Neural cell (in vitro differentiated cells): ENCODE results near the gene LMO7. TPM values are rescaled to one million over a fixed set of nuclear protein-coding genes. Genes with fewer than 3 reads are reported as not detected.

Experiments
- H2AFZ ChIP-seq: fragments of 200-600, 300-800 bp; sonication (generic), shearing (Covaris generic); 2 replicates; pipeline ENCODE4 v1.6.0; 2014; ENCODE audit warnings: low read depth, mild to moderate bottlenecking, antibody characterized with exemption, low read length, moderate library complexity
- H3F3A ChIP-seq: fragments of 200-600 bp; shearing (Covaris generic); 2 replicates; pipeline ENCODE4 v1.6.1; 2016; ENCODE audit warnings: mild to moderate bottlenecking, moderate library complexity, mixed read lengths, antibody characterized with exemption, low read length; ENCODE audit not compliant: insufficient read depth, poor library complexity, severe bottlenecking
- H3K27ac ChIP-seq: fragments of 200-600, 300-800 bp; sonication (generic), shearing (Covaris generic); 2 replicates; pipeline ENCODE4 v1.5.1; 2014; ENCODE audit warnings: mild to moderate bottlenecking, low read length, moderate library complexity
- H3K27me3 ChIP-seq: fragments of 300-800, 200-600 bp; sonication (generic), shearing (Covaris generic); 2 replicates; pipeline ENCODE4 v1.6.0; 2014; ENCODE audit warnings: mild to moderate bottlenecking, low read depth, low read length, moderate library complexity; ENCODE audit not compliant: insufficient read depth
- H3K36me3 ChIP-seq: fragments of 300-800, 200-600 bp; sonication (generic), shearing (Covaris generic); 2 replicates; pipeline ENCODE4 v1.5.1; 2014; ENCODE audit warnings: mild to moderate bottlenecking, antibody characterized with exemption, low read length, moderate library complexity; ENCODE audit not compliant: insufficient read depth
- H3K4me2 ChIP-seq: fragments of 300-800, 200-600 bp; sonication (generic), shearing (Covaris generic); 2 replicates; pipeline ENCODE4 v1.6.0; 2014; ENCODE audit warnings: mild to moderate bottlenecking, low read length
- H3K4me3 ChIP-seq: fragments of 300-800, 200-600 bp; sonication (generic), shearing (Covaris generic); 2 replicates; pipeline ENCODE4 v1.5.1; 2014; ENCODE audit warnings: mild to moderate bottlenecking, low read length, moderate library complexity
- H3K79me2 ChIP-seq: fragments of 200-600 bp; shearing (Covaris generic); replicated peaks from 2 replicates; pipeline ENCODE4 v1.6.0; 2014; ENCODE audit warnings: mild to moderate bottlenecking, low read length, moderate library complexity; ENCODE audit not compliant: insufficient read depth
- H3K9ac ChIP-seq: fragments of 300-800, 200-600 bp; sonication (generic), shearing (Covaris generic); 2 replicates; pipeline ENCODE4 v1.6.1; 2016; ENCODE audit warnings: mild to moderate bottlenecking, low read length, mixed read lengths
- H3K9me2 ChIP-seq: fragments of 200-600 bp; shearing (Covaris generic); 2 replicates; pipeline ENCODE4 v1.6.1; 2016; ENCODE audit warnings: mild to moderate bottlenecking, low read length, mixed read lengths; ENCODE audit not compliant: insufficient read depth
- H3K9me3 ChIP-seq: fragments of 200-600, 300-800 bp; sonication (generic), shearing (Covaris generic); 2 replicates; pipeline ENCODE4 v1.6.1; 2016; ENCODE audit warnings: mild to moderate bottlenecking, mixed run types, low read length, moderate library complexity, mixed read lengths
- H4K20me1 ChIP-seq: fragments of 200-600 bp; shearing (Covaris generic); 2 replicates; pipeline ENCODE4 v1.6.1; 2016; ENCODE audit warnings: mild to moderate bottlenecking, mixed run types; ENCODE audit not compliant: insufficient read depth
- EP300 ChIP-seq: fragments of 450-650 bp; conservative IDR thresholded peaks from 2 replicates; pipeline ENCODE4 v1.6.1; 2014; ENCODE audit warnings: antibody characterized with exemption, mild to moderate bottlenecking, moderate library complexity; ENCODE audit not compliant: poor library complexity, severe bottlenecking
- EZH2 ChIP-seq: fragments of 200-600, 300-800 bp; shearing (Covaris generic), sonication (generic); IDR thresholded peaks from 2 replicates; pipeline ENCODE4 v1.6.1; 2014; ENCODE audit warnings: antibody characterized with exemption, low read length, borderline replicate concordance, mild to moderate bottlenecking; ENCODE audit not compliant: insufficient read depth, poor library complexity, severe bottlenecking
- MXI1 ChIP-seq: fragments of 450-650 bp; conservative IDR thresholded peaks from 2 replicates; pipeline ENCODE4 v1.6.1; 2014; ENCODE audit warnings: antibody characterized with exemption, mild to moderate bottlenecking; ENCODE audit not compliant: poor library complexity, severe bottlenecking
- POLR2AphosphoS5 ChIP-seq: IDR thresholded peaks from 2 replicates; pipeline ENCODE4 v1.6.1; 2012
- RAD21 ChIP-seq: fragments of 450-650 bp; conservative IDR thresholded peaks from 2 replicates; pipeline ENCODE4 v1.6.1; 2014; ENCODE audit warnings: antibody characterized with exemption, mild to moderate bottlenecking, moderate library complexity
- SMC3 ChIP-seq: fragments of 450-650 bp; conservative IDR thresholded peaks from 2 replicates; pipeline ENCODE4 v1.6.1; 2014; ENCODE audit warnings: antibody characterized with exemption, mild to moderate bottlenecking, moderate library complexity; ENCODE audit not compliant: poor library complexity
- TAF1 ChIP-seq: IDR thresholded peaks from 2 replicates; pipeline ENCODE4 v1.6.1; 2012; ENCODE audit warnings: low read depth
- polyA plus RNA-seq: library from polyadenylated mRNA; depleted of rRNA; stranded (reverse); fragments of >200 nt; gene quantifications from 2 replicates; pipeline ENCODE4 v1.2.3, GENCODE V29; 2014
- TF ChIP-seq, protein P1 (sequence below): IDR thresholded peaks from 2 replicates; pipeline ENCODE4 v1.6.1; 2012; ENCODE audit warnings: borderline replicate concordance
- TF ChIP-seq, protein P2 (sequence below): fragments of 450-650 bp; IDR thresholded peaks from 2 replicates; pipeline ENCODE4 v1.5.1; 2014; ENCODE audit warnings: antibody characterized with exemption, mild to moderate bottlenecking, moderate library complexity; ENCODE audit not compliant: poor library complexity, severe bottlenecking

The LMO7 gene
- polyA plus RNA-seq, 1 donor from 2014 or later = 14.2 TPM

DNA sequence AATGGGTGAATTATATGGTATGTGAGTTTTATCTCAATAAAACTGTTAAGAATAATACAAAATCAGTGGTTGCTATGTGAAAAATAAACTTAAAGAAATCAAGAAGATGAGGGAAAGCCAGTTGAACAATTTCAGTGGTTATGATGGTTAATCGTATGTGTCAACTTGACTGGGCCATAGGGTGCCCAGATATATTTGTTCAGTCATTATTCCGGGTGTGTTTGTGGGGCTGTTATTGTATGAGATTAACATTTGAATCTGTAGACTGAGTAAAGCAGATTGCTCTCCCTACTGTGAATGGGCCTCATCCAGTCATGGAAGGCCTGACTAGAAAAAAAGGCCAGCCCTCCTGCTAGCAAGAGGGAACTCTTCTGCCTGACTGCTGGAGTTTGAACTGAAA is 109.3 kb downstream of the LMO7 start:
- no peaks in the 10 kb centered on the region for H3K9me3 ChIP-seq
- H4K20me1 ChIP-seq = no peaks in the 10 kb centered on the region
- no peak overlapping the region for H3K4me2 ChIP-seq
- H3K79me2 ChIP-seq = no peaks in the 10 kb centered on the region
- H2AFZ ChIP-seq = no peak overlapping the region
- no peak overlapping the region for H3K9ac ChIP-seq
- no peak overlapping the region for H3K4me3 ChIP-seq
- no peaks in the 10 kb centered on the region for H3K9me2 ChIP-seq
- TF ChIP-seq RAD21 = no peak
- TF ChIP-seq TAF1 = no peak
- TF ChIP-seq, protein P1, sequence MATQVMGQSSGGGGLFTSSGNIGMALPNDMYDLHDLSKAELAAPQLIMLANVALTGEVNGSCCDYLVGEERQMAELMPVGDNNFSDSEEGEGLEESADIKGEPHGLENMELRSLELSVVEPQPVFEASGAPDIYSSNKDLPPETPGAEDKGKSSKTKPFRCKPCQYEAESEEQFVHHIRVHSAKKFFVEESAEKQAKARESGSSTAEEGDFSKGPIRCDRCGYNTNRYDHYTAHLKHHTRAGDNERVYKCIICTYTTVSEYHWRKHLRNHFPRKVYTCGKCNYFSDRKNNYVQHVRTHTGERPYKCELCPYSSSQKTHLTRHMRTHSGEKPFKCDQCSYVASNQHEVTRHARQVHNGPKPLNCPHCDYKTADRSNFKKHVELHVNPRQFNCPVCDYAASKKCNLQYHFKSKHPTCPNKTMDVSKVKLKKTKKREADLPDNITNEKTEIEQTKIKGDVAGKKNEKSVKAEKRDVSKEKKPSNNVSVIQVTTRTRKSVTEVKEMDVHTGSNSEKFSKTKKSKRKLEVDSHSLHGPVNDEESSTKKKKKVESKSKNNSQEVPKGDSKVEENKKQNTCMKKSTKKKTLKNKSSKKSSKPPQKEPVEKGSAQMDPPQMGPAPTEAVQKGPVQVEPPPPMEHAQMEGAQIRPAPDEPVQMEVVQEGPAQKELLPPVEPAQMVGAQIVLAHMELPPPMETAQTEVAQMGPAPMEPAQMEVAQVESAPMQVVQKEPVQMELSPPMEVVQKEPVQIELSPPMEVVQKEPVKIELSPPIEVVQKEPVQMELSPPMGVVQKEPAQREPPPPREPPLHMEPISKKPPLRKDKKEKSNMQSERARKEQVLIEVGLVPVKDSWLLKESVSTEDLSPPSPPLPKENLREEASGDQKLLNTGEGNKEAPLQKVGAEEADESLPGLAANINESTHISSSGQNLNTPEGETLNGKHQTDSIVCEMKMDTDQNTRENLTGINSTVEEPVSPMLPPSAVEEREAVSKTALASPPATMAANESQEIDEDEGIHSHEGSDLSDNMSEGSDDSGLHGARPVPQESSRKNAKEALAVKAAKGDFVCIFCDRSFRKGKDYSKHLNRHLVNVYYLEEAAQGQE = no peak
- no peak for TF ChIP-seq MXI1
- TF ChIP-seq EP300 = no peak
- TF ChIP-seq SMC3 = no peak
- TF ChIP-seq, protein P2, sequence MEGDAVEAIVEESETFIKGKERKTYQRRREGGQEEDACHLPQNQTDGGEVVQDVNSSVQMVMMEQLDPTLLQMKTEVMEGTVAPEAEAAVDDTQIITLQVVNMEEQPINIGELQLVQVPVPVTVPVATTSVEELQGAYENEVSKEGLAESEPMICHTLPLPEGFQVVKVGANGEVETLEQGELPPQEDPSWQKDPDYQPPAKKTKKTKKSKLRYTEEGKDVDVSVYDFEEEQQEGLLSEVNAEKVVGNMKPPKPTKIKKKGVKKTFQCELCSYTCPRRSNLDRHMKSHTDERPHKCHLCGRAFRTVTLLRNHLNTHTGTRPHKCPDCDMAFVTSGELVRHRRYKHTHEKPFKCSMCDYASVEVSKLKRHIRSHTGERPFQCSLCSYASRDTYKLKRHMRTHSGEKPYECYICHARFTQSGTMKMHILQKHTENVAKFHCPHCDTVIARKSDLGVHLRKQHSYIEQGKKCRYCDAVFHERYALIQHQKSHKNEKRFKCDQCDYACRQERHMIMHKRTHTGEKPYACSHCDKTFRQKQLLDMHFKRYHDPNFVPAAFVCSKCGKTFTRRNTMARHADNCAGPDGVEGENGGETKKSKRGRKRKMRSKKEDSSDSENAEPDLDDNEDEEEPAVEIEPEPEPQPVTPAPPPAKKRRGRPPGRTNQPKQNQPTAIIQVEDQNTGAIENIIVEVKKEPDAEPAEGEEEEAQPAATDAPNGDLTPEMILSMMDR = no peak
- no peak for TF ChIP-seq EZH2
- no peak for TF ChIP-seq POLR2AphosphoS5
- H3K27me3 ChIP-seq = no peaks in the 10 kb centered on the region
- H3K36me3 ChIP-seq = no peaks in the 10 kb centered on the region
- no peaks in the 10 kb centered on the region for H3F3A ChIP-seq
- H3K27ac ChIP-seq = no peak overlapping the region

DNA sequence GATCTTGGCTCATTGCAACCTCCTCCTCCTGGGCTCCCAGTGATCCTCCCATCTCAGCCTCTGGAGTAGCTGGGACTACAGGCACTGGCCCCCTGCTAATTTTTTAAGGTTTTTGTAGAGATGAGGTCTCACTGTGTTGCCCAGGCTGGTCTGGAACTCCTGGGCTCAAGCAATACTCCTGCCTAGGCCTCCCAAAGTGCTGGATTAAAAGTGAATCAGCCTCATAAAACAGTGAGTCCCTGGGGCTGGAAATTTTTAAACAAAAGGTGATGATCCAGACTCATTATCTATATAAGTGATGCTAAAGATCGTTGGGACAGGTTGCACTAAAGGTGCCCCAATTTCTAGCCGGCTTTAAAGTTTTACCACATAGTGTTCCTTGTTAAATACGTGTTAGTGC is 112.7 kb downstream of the LMO7 start:
- Histone ChIP-seq H4K20me1 (no peaks in the 10 kb centered on the region), H3K4me2 (no peak overlapping the region)

More for the DNA sequence above, 112.7 kb downstream of the LMO7 start:
- Histone ChIP-seq H3K9ac (no peak overlapping the region), H3K79me2 (no peaks in the 10 kb centered on the region), H3K36me3 (no peaks in the 10 kb centered on the region), H3K9me2 (no peaks in the 10 kb centered on the region), H3K4me3 (no peak overlapping the region), H3F3A (no peaks in the 10 kb centered on the region), H3K9me3 (no peaks in the 10 kb centered on the region), H3K27me3 (no peaks in the 10 kb centered on the region), H3K27ac (no peak overlapping the region), H2AFZ (no peak overlapping the region)
- TF ChIP-seq RAD21 = no peak
- TF ChIP-seq, protein P2 = no peak
- TF ChIP-seq EP300 = no peak
- TF ChIP-seq MXI1 = no peak
- TF ChIP-seq TAF1 = no peak
- TF ChIP-seq, protein P1 = no peak
- TF ChIP-seq POLR2AphosphoS5 = no peak
- no peak for TF ChIP-seq EZH2
- no peak for TF ChIP-seq SMC3
